Endothelial cell of umbilical vein (primary cell): Measurements from ENCODE around the gene CCDC85C. TPM values are rescaled to one million over a fixed set of nuclear protein-coding genes. Genes with fewer than 3 reads are reported as not detected.

Experiments used
- BruUV-seq: library from RNA; stranded (reverse); fragments of 400-500 nt; replicated peaks from 2 replicates; lab custom pipeline; 2021; lab: Mats Ljungman, UMichigan
- CTCF ChIA-PET: fragments of 300-600, 350-600 bp; sonication (Branson Sonifier 250); formaldehyde crosslinking; loops from one replicate; lab custom pipeline; 2021; ENCODE audit warnings: antibody characterized with exemption, inconsistent platforms; lab: Charles Lee
- POLR2A ChIA-PET: fragments of 300-600, 350-600 bp; sonication (Branson Sonifier 250); formaldehyde crosslinking; loops from one replicate; lab custom pipeline; 2021; ENCODE audit warnings: antibody characterized with exemption, inconsistent platforms; lab: Charles Lee
- DNase-seq: peaks from one replicate; pipeline ENCODE4 v3.0.0-alpha.2; 2011; ENCODE audit warnings: low read depth, low spot score
- FAIRE-seq: peaks from 2 replicates; lab custom pipeline; 2011; peaks lifted over from hg19 to GRCh38; lab: Jason Lieb, UNC
- H2AFZ ChIP-seq: 2 replicates; pipeline ENCODE4 v1.6.0; 2012; ENCODE audit warnings: low read depth, low read length, control low read depth, inconsistent platforms
- H3K27ac ChIP-seq: 2 replicates; pipeline ENCODE4 v1.5.1; 2011; ENCODE audit warnings: low read depth, mild to moderate bottlenecking, control low read depth, low read length, moderate library complexity; ENCODE audit not compliant: insufficient read depth
- H3K27me3 ChIP-seq, 2 experiments: 2 replicates each; pipeline versions ENCODE4 v1.6.0 to v1.6.1; 2011; ENCODE audit warnings: low read length in 2 of 2, mixed read lengths in 1 of 2; ENCODE audit not compliant: control insufficient read depth in 2 of 2, insufficient read depth in 2 of 2
- H3K36me3 ChIP-seq, 2 experiments: 2 replicates in 1 of 2; 3 replicates in 1 of 2; pipeline ENCODE4 v1.5.1; 2011; ENCODE audit warnings: low read length in 2 of 2, mild to moderate bottlenecking in 1 of 2, moderate library complexity in 1 of 2; ENCODE audit not compliant: control insufficient read depth in 2 of 2, insufficient read depth in 2 of 2; ENCODE audit errors: extremely low read depth in 1 of 2
- H3K4me1 ChIP-seq: 3 replicates; pipeline ENCODE4 v1.5.1; 2011; ENCODE audit warnings: mild to moderate bottlenecking, low read length; ENCODE audit not compliant: control insufficient read depth, insufficient read depth; ENCODE audit errors: extremely low read depth
- H3K4me2 ChIP-seq: 2 replicates; pipeline ENCODE4 v1.6.1; 2011; ENCODE audit warnings: low read length, control low read depth, mixed read lengths; ENCODE audit not compliant: insufficient read depth
- H3K4me3 ChIP-seq, 3 experiments: fragments of 200-600 bp in 1 of 3; sonication (generic), shearing (Covaris generic) in 1 of 3; replicated peaks in 1 of 3; 2 replicates each; pipeline ENCODE4 v1.5.1; 2011 to 2016; ENCODE audit warnings: control low read depth in 3 of 3, low read length in 3 of 3, mild to moderate bottlenecking in 2 of 3, inconsistent platforms in 1 of 3, low read depth in 1 of 3, moderate library complexity in 1 of 3; ENCODE audit not compliant: insufficient read depth in 1 of 3
- H3K79me2 ChIP-seq: 2 replicates; pipeline ENCODE4 v1.6.0; 2012; ENCODE audit warnings: low read length, inconsistent platforms; ENCODE audit not compliant: control insufficient read depth, insufficient read depth
- H3K9ac ChIP-seq: replicated peaks from 2 replicates; pipeline ENCODE3; 2011; ENCODE audit warnings: low read length, control low read depth; ENCODE audit not compliant: insufficient read depth; ENCODE audit errors: extremely low read depth
- H3K9me1 ChIP-seq: replicated peaks from 3 replicates; pipeline ENCODE4 v1.6.0; 2011; ENCODE audit warnings: mild to moderate bottlenecking, low read length; ENCODE audit not compliant: control insufficient read depth, insufficient read depth; ENCODE audit errors: extremely low read depth
- H3K9me3 ChIP-seq: replicated peaks from 2 replicates; pipeline ENCODE4 v1.5.1; 2012; ENCODE audit warnings: low read length, inconsistent platforms; ENCODE audit not compliant: control insufficient read depth, insufficient read depth
- H4K20me1 ChIP-seq: replicated peaks from 2 replicates; pipeline ENCODE3; 2011; ENCODE audit warnings: mild to moderate bottlenecking, low read length; ENCODE audit not compliant: control insufficient read depth, insufficient read depth; ENCODE audit errors: extremely low read depth
- EZH2 ChIP-seq: IDR thresholded peaks from 2 replicates; pipeline ENCODE4 v1.6.1; 2012; ENCODE audit warnings: borderline replicate concordance, low read depth, mild to moderate bottlenecking, moderate library complexity, low read length, inconsistent platforms; ENCODE audit not compliant: severe bottlenecking
- FOS ChIP-seq: IDR thresholded peaks from 2 replicates; pipeline ENCODE4 v1.6.1; 2011; ENCODE audit warnings: mild to moderate bottlenecking, low read length, moderate library complexity, borderline replicate concordance; ENCODE audit not compliant: insufficient read depth
- JUN ChIP-seq: IDR thresholded peaks from 2 replicates; pipeline ENCODE4 v1.6.1; 2011; ENCODE audit warnings: borderline replicate concordance, low read depth; ENCODE audit not compliant: insufficient read length, insufficient read depth
- POLR2A ChIP-seq: IDR thresholded peaks from 2 replicates; pipeline ENCODE4 v1.6.1; 2012; ENCODE audit warnings: low read depth, mild to moderate bottlenecking, control low read depth, low read length
- dilution Hi-C: fragments of 300-500 bp; cut with MboI; formaldehyde crosslinking; loops from one replicate; pipeline ENCODE4 v1.15.0; 2019; ENCODE audit warnings: low sequenced_read_pairs; ENCODE audit not compliant: extremely low pct_ligation_motif_present
- intact Hi-C: fragments of 100-400 bp; cut with micrococcal nuclease; formaldehyde crosslinking; loops from one replicate; pipeline ENCODE4 v1.10.0; 2022
- polyA plus RNA-seq, 4 experiments: library from polyadenylated mRNA; depleted of rRNA in 3 of 4; stranded (reverse) in 3 of 4; unstranded in 1 of 4; fragments of >200 nt; gene quantifications; 2 replicates each; pipeline versions ENCODE4 v1.2.1 to v1.2.3, GENCODE V29; 2011 to 2012; ENCODE audit warnings: missing spikeins in 1 of 4
- total RNA-seq: library from RNA; stranded (reverse); gene quantifications from 2 replicates; pipeline ENCODE4 v1.2.3, GENCODE V29; 2021
- TF ChIP-seq, protein P1 (sequence below): IDR thresholded peaks from 2 replicates; pipeline ENCODE4 v1.6.1; 2011; ENCODE audit not compliant: insufficient read depth, insufficient read length
- TF ChIP-seq, protein P2 (sequence below), 2 donors: IDR thresholded peaks; 1 replicate in 1 of 2; 2 replicates in 1 of 2; pipeline ENCODE4 v1.5.1; 2011; ENCODE audit warnings: low read length in 2 of 2, mild to moderate bottlenecking in 2 of 2, moderate library complexity in 2 of 2, control low read depth in 1 of 2, inconsistent platforms in 1 of 2, low read depth in 1 of 2; ENCODE audit not compliant: insufficient read depth in 1 of 2; ENCODE audit errors: extremely low read depth in 1 of 2

CCDC85C gene
- total and polyA plus RNA-seq, 2 donors (not counting 3 experiments of a cell fraction or from before 2014, with no cell fraction given): 7.5 to 17.8 TPM

- Histone ChIP-seq H3K4me3 (no peak overlapping the region), H4K20me1 (no peaks in the 10 kb centered on the region), H3K9ac (no peak overlapping the region), H3K27me3 (no peaks in the 10 kb centered on the region), H2AFZ (no peak overlapping the region), H3K4me1 (no peaks in the 10 kb centered on the region), H3K4me2 (no peak overlapping the region), H3K36me3 (no peaks in the 10 kb centered on the region), H3K9me1 (no peaks in the 10 kb centered on the region), H3K79me2 (no peaks in the 10 kb centered on the region), H3K27ac (no peak overlapping the region), H3K9me3 (no peaks in the 10 kb centered on the region)
- intact Hi-C loops (no loop called here), dilution Hi-C loops (no loop called here)
- POLR2A ChIA-PET: no interaction called here
- TF ChIP-seq, protein P1, sequence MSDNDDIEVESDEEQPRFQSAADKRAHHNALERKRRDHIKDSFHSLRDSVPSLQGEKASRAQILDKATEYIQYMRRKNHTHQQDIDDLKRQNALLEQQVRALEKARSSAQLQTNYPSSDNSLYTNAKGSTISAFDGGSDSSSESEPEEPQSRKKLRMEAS: no peak
- TF ChIP-seq, protein P2, sequence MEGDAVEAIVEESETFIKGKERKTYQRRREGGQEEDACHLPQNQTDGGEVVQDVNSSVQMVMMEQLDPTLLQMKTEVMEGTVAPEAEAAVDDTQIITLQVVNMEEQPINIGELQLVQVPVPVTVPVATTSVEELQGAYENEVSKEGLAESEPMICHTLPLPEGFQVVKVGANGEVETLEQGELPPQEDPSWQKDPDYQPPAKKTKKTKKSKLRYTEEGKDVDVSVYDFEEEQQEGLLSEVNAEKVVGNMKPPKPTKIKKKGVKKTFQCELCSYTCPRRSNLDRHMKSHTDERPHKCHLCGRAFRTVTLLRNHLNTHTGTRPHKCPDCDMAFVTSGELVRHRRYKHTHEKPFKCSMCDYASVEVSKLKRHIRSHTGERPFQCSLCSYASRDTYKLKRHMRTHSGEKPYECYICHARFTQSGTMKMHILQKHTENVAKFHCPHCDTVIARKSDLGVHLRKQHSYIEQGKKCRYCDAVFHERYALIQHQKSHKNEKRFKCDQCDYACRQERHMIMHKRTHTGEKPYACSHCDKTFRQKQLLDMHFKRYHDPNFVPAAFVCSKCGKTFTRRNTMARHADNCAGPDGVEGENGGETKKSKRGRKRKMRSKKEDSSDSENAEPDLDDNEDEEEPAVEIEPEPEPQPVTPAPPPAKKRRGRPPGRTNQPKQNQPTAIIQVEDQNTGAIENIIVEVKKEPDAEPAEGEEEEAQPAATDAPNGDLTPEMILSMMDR (IDR thresholded peaks at IDR 0.05; ENCODE audit: extremely low read depth in 1 of 2, insufficient read depth in 1 of 2, low read depth in 1 of 2, low read length in 2 of 2): no peak
- TF ChIP-seq FOS: no peak
- no peak for TF ChIP-seq EZH2
- TF ChIP-seq POLR2A: no peak
- no peak for TF ChIP-seq JUN
- DNase-seq: no peak
- FAIRE-seq: no peak
- CTCF ChIA-PET: interaction anchor here (1.3 to 1.5 kb wide), 2 partner anchors 8 to 30 kb away, joined by 3 read pairs; no protein-coding TSS in a partner anchor
- BruUV-seq: no TSS peak
These were observed 49.1 kb downstream of the CCDC85C start for GRCh38 chr14:99554757-99555531.
